PFSK-1 (cell line): ENCODE results near the gene HECTD4.

Experiments
- FOXP2 ChIP-seq: optimal IDR thresholded peaks from 2 replicates; pipeline ENCODE3; 2011; ENCODE audit warnings: borderline replicate concordance, control low read depth, inconsistent platforms; ENCODE audit not compliant: insufficient read depth; ENCODE audit errors: extremely low read length, extremely low read depth
- POLR2AphosphoS5 ChIP-seq: IDR thresholded peaks from 2 replicates; pipeline ENCODE4 v1.6.1; 2012; ENCODE audit warnings: low read depth, mild to moderate bottlenecking, control low read depth, low read length, moderate library complexity
- SIN3A ChIP-seq: IDR thresholded peaks from 2 replicates; pipeline ENCODE4 v1.6.1; 2012; ENCODE audit warnings: mild to moderate bottlenecking, low read length, moderate library complexity, borderline replicate concordance; ENCODE audit not compliant: insufficient read depth
- TAF1 ChIP-seq: IDR thresholded peaks from 2 replicates; pipeline ENCODE4 v1.6.1; 2012; ENCODE audit warnings: low read length, control low read depth, borderline replicate concordance; ENCODE audit not compliant: insufficient read depth
- TF ChIP-seq, protein P1 (sequence below), 2 experiments: IDR thresholded peaks; 2 replicates each; pipeline versions ENCODE4 v1.6.1 to v1.8.0; 2011 to 2012; ENCODE audit warnings: low read depth in 2 of 2, low read length in 2 of 2, control low read depth in 1 of 2, inconsistent platforms in 1 of 2, mild to moderate bottlenecking in 1 of 2, moderate library complexity in 1 of 2; ENCODE audit not compliant: insufficient read depth in 1 of 2

Gene HECTD4

DNA sequence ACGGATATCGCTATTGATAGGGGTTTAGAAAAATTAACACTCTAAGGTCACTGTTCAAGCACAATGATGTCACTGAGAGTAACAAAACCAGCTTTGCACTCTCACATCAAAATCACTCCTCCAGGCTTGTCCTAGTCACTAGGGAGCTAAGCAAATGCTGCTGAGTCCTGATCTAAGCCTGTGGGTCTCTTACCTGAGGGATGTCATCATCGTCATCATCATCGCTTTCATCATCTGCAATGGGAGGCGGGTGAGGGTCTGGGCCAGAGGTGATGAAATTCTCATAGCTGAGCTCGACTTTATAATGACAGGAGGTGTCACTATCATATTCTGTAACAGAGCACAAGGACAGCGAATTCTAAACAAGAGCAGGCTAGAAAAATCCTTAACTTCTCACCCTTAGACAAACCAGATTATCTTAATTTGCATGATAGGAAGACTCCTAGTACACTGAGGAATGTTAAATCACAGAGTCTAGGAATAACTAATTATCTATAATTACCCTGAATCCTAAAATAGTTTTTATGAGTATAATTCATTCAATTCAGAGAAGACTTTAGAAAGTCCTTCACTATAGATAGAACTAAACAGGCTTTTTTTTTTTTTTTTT is 173.8 kb downstream of the HECTD4 start:
- no peak for TF ChIP-seq TAF1
- TF ChIP-seq SIN3A: no peak
- no peak for TF ChIP-seq POLR2AphosphoS5
- TF ChIP-seq FOXP2: no peak
- TF ChIP-seq, protein P1, sequence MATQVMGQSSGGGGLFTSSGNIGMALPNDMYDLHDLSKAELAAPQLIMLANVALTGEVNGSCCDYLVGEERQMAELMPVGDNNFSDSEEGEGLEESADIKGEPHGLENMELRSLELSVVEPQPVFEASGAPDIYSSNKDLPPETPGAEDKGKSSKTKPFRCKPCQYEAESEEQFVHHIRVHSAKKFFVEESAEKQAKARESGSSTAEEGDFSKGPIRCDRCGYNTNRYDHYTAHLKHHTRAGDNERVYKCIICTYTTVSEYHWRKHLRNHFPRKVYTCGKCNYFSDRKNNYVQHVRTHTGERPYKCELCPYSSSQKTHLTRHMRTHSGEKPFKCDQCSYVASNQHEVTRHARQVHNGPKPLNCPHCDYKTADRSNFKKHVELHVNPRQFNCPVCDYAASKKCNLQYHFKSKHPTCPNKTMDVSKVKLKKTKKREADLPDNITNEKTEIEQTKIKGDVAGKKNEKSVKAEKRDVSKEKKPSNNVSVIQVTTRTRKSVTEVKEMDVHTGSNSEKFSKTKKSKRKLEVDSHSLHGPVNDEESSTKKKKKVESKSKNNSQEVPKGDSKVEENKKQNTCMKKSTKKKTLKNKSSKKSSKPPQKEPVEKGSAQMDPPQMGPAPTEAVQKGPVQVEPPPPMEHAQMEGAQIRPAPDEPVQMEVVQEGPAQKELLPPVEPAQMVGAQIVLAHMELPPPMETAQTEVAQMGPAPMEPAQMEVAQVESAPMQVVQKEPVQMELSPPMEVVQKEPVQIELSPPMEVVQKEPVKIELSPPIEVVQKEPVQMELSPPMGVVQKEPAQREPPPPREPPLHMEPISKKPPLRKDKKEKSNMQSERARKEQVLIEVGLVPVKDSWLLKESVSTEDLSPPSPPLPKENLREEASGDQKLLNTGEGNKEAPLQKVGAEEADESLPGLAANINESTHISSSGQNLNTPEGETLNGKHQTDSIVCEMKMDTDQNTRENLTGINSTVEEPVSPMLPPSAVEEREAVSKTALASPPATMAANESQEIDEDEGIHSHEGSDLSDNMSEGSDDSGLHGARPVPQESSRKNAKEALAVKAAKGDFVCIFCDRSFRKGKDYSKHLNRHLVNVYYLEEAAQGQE (IDR thresholded peaks at IDR 0.05; ENCODE audit: insufficient read depth in 1 of 2, low read depth in 2 of 2, low read length in 2 of 2): no peak

DNA sequence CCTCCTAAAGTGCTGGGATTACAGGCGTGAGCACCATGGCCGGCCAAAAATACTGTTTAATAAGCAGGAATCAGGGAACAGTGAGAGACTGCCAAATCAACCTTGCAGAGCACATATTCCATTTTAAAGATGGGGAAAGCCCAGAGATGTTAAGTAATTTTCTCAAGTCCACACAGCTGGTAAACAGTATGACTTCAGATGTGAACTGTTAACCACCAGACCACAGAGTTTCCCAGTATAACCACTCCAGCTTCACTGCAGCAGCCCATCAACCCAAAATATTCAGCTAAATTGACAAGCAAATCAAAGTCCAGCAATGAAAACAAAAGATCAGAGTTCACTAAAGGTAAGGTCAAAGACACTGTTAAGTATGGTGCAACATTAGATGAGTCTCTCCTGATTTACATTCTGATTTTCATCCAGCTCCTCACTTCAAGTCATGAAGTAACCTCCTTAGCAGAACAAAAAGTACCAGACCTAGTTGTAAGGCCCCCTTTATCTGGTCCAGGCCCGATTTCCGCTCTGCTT is 174.8 kb downstream of the HECTD4 start:
- TF ChIP-seq POLR2AphosphoS5 (no peak), FOXP2 (no peak), SIN3A (no peak), TAF1 (no peak)
- TF ChIP-seq, protein P1 (IDR thresholded peaks at IDR 0.05; ENCODE audit: insufficient read depth in 1 of 2, low read depth in 2 of 2, low read length in 2 of 2): no peak

DNA sequence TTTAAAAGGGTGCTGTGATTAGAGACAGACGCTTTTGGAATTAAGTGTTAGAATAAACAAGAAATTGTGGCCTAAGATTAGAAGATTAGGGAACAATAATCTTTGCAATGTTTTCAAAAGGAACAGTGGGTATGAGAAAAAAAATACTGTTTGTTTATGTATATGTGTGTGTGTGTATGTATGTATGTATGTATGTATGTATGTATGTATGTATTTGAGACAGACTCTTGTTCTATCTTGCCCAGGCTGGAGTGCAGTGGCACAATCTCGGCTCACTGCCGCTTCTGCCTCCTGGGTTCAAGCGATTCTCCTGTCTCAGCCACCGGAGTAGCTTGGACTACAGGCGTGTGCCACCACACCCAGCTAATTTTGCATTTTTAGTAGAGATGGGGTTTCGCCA is 175.3 kb downstream of the HECTD4 start:
- TF ChIP-seq FOXP2 (no peak), POLR2AphosphoS5 (no peak), TAF1 (no peak), SIN3A (no peak)
- TF ChIP-seq, protein P1 (IDR thresholded peaks at IDR 0.05; ENCODE audit: insufficient read depth in 1 of 2, low read depth in 2 of 2, low read length in 2 of 2): no peak

DNA sequence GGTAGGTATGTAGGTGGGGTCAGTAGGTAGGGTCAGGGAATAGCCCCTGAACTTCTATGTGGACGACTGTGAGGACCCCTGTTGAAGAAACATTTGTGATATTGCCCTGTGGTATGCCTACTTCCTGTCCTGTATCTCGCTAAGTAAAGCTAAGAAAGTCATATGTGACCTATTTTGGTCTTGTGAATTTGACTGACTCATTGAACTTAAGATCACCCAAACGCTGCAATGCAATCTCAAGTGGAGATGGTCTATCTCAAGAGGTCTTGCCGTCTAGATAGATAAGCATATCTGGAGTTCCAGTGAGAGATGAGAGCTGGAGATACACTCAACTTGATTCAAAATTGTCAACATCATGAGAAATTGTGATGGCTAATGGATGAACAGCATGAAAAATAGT is 183.1 kb downstream of the HECTD4 start:
- no peak for TF ChIP-seq SIN3A
- TF ChIP-seq, protein P1 (IDR thresholded peaks at IDR 0.05; ENCODE audit: insufficient read depth in 1 of 2, low read depth in 2 of 2, low read length in 2 of 2): no peak
- no peak for TF ChIP-seq TAF1
- no peak for TF ChIP-seq POLR2AphosphoS5
- TF ChIP-seq FOXP2: no peak
